Right renal cortex interstitium (tissue), 3 donors: Measurements from ENCODE around the gene NKX6-1. TPM values are rescaled to one million over a fixed set of nuclear protein-coding genes. Genes with fewer than 3 reads are reported as not detected.

Experiments used
- DNase-seq, 3 donors: peaks; one replicate each; pipeline ENCODE4 v3.0.0-alpha.2; 2013; ENCODE audit warnings: low read depth in 3 of 3, low spot score in 2 of 3
- polyA plus RNA-seq, 3 donors: library from polyadenylated mRNA; unstranded; fragments of 120-200 nt; gene quantifications; one replicate each; pipeline ENCODE4 v1.2.1, GENCODE V29; 2013; ENCODE audit not compliant: insufficient read length in 3 of 3

NKX6-1 gene
- polyA plus RNA-seq, 3 donors = 0.06 to 0.08 (median 0.07) TPM

DNA sequence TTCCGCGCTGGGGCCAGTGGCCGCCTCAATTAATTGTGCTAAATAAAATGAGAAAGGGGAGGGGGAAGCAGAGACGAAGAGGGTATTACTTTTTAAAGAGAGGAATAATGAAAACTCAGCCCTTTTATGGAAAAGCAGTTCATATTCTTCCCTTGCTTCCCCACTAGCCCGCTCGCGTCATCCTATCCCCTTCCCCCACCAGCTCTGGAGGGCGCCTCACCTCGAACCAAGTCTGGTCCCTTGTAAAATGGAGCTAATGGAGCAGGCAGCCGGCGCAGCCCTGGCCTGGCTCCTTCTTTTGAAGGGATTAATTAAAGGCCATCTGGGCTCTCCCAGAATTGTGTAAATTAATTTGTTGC, 511 bp upstream of the NKX6-1 start:
- DNase-seq = no peak

DNA sequence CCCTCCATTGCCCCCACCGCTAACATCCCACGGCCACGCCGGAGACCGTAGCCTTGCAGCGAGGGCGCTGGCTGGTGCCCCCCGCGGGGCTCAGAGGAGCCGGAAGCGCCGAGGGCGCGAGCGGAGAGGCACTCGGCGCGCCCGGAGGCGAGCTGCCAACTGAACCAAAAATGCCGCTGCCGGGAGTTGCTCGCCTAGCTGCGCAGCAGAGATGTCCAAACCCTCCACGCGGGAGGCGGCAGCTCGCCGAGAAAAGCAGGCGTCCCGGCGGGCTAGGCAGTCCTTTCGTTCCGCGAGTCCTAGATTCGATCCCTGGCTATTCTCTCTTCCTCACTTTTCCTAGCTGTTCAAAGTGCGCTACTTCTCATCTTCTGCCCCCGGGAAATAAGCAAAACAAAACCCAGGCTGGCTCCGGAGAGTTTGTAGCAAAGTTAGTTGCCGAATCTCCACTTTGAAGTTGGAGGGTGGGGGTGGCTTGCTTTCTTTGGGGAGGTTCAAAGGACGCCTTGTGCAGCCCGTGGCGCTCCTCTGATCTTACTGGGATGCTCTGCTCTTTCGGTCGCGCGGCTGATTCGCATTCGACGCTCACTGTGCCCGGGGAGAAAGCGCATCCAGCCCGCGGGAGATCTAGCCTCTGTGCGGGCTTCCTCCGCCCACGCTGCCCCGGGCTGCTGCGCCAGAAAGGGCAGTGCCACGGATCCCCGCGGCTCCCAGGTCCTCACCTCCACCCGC, 723 bp downstream of the NKX6-1 start:
- DNase-seq = no peak

DNA sequence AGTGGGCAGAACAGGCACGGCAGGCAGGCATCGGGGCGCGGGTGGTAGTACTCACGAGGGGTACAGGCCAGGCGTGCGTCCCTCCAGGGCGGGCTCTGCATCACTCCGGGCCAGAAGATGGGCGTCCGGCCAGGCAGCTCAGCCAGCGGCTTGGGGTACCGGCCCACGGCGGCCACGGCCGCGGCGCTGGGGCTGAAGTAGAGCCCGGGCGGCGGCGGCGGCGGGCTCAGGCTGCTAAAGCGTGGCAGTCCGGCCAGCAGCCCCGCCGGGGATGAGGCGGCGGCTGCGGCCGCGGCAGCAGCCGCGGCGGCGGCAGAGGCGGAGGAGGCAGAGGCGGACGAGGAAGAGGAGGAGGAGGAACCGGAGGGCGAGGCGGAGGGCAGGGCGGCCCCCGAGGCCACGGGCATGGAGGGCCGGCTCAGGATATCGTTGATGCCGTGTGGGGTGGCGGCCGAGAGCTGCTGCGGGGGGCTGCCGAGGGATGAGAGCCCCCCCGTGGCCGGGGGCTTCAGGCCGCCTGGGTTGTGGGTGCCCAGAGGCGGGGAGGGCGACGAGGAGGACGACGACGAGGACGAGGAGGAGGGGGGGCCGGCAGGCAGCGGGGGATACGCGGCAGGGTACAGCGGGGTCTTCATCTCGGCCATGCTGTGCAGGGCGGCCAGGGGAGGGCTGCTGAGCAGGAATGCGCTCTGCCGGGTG, 1.4 kb downstream of the NKX6-1 start:
- no peak for DNase-seq

DNA sequence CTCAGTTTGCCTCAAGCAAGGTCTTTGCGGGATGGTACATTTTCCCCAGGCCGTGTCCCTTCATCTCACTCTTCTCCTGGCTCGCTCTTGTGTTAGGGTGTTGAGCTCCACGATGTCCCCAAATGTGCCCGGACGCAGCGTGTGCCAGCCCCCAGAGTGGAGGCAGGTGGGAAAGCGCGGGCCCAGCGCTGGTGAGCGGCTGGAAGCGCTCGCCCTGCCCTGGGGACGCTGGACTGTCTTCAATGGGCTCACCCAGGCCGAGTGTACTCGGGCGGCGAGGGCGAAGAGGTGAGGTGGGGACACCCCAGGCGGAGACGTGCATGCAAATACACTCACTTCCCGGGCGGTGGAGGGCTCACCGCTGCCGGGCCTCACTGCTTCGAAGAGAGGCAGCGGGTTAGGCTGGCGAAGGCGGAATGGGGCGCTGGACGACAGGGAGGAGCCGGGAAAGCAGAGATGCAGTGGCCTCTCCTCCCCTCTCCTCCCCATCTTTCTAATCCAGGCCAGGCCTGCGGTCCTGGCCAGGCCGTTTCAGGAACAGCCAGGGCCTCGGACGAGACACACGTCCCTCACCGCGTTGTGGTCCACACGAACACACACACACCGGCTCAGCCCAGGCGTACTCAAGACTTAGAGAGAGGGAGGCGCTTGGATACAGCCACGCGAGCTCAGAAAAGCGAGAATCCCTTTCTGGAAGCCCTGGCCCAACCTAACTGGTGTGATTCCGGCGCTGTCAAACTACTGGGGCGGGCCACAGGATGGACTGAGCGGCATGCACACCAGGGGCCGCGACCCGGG, 2.2 kb downstream of the NKX6-1 start:
- DNase-seq = no peak

DNA sequence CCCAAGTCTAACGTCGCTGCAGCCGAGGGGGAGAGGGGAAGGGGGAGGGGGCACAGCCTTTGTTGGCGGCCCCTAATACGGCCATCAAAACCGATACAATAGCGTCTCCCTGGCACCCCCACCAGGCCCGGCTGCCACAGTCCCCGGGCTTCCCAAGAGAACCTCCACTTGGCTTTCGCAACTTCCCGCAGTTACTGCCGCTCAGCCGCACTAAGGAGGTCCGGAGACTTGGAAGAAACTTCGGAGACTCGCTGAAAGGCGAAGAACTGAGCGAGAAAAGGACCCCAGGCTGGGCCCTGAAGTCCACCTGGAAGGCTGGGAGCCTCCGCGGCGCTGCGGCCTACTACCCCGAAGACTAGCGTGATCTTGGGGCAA, 2.8 kb downstream of the NKX6-1 start:
- no peak for DNase-seq

DNA sequence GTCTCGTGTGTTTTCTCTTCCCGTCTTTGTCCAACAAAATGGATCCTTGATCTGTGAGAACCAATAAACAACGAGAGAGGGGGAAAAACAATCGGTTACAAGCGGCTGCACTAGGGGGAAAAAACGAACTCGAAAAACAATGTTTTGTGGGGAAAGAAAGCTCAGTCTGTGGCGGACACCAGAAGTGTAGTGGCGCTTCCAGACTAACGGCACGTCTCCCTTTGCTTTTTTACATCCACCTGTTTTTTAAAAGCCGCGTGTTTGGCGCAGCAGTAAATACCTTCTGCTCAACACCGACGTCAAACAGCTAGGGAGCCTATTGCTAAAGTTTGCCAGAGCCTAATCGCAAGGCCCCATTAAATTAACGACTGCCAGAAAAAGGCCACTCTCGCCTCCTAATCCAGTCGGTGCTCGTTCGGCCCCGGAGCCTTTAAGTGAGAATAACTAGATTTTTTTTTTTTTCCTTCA, 3.3 kb downstream of the NKX6-1 start:
- no peak for DNase-seq

DNA sequence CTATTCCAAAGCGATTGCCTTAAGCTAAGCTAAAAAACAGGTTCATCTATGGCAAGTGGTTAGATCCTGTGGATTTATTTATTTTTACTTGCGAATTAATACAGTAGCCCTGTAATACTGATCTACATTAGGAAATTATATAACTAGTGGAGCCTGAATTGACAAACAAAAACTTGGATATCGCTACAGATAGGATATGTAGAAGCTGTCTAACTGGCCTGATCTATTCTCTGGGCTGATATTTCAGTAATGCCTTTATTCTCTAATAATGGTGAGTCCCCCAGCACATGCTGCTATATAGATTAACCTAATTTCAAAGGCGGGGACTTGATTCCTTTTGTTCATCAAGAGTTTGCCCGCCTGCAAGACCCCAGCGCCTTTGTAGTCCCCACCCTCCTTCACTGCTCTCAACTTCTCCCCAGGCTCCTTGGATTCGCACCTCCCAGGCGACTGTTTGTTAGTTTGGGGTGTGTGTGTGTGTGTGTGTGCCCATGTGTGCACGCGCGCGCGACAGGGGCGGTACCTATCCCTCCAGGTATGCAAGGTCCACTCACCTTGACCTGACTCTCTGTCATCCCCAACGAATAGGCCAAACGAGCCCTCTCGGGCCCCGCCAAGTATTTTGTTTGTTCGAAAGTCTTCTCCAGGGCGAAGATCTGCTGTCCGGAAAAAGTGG, 3.8 kb downstream of the NKX6-1 start:
- DNase-seq = no peak

DNA sequence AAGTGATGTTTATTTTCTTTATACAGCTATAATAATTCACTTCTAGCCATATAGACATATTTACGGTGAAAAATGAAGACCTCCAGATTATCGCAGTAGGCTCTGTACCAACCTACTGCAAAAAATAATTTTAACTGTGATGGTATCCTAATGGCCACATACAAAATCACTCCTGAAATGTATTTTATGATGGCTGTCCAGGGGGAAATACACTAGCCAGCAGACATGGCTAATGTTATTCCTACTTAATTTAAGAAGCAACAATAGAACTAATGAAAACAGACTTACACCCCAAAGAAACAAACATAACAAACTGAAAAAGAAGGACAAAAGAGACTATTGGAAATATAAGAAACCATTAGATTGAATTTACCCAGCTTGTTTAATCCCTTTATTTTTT, 4.6 kb downstream of the NKX6-1 start:
- DNase-seq = no peak

DNA sequence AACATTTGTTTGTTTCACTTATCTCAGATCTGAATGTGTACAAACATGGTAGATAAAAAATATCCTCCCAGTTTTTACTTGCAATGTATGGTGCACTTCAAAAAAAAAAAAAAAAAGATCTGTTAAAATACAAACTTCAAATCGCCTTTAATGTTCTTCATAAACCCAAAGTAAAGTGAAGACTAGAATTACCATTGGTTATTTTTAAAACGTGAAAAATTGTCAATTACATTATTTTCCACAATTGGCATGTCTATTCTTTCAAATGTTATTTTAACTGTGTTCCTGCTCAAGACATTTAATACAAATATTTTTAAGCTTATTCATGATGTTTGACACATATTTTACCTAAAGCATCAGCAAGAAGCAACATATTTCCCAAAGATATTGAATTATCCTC, 5.0 kb downstream of the NKX6-1 start:
- no peak for DNase-seq

DNA sequence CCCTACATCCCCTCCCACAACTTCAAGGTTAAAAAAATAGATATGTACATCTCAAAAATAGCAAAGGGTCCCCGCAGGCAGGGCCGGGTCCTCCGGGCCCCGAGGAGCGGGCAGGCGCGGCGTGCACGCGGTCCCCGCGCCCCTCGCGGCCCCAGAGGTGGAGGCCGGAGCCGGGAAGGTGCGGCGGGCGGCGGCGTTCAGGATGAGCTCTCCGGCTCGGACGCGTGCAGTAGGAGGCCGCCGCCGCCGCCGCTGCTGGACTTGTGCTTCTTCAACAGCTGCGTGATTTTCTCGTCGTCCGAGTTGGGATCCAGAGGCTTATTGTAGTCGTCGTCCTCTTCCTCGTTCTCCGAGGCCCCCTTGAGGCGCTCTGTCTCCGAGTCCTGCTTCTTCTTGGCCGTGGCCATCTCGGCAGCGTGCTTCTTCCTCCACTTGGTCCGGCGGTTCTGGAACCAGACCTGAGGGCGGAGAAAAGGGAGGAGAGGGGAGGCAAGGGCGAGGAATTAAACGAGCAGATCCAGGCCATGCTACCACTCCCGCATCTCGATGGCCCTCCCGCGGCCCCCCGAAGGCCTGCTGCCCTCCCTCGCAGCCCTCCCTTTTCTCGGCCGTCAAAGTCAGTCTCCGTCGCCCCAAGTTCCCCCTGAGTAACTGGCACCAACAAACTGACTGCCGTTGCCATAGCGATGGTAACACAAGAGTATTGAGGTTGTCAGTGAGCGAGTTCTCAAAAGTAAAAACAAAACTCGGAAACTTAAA, 5.8 kb downstream of the NKX6-1 start:
- no peak for DNase-seq

DNA sequence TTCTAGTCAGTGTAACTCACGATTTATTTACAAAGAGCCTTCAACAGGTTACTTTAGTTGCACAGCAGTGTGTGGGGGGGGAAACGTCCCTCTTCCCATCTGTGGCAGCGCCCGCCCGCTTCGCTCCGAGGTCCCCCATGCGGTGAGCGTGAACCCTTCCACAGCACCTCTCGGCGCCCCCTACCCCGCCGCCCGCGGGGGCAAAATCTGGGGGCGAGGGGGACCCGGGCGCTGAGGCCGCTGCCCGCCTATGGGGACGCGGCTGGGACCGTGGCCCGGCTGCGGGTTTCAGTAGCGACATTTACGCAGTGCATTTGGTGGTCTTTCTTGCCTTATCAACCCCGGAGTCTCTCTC, 6.4 kb downstream of the NKX6-1 start:
- DNase-seq = no peak

DNA sequence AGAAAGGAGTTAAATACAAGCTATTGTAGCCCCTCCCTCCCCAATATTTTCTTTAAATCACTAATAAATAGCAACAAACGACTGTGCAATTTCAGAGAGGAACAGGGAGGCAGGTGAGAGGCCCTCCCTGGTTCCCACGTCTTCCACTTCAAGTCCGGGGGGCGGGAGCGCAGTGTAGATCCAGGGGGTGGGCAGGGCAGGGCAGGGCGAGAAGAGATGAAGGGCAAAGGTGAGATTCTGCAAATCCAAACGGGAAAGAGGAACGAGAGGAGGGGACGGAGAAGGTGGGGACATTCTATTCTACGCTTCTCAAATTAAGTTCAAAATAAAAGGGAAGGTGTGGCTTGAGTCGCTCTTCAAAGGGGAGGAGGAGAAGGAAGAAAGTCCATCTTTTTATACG, 6.8 kb downstream of the NKX6-1 start:
- DNase-seq = no peak

DNA sequence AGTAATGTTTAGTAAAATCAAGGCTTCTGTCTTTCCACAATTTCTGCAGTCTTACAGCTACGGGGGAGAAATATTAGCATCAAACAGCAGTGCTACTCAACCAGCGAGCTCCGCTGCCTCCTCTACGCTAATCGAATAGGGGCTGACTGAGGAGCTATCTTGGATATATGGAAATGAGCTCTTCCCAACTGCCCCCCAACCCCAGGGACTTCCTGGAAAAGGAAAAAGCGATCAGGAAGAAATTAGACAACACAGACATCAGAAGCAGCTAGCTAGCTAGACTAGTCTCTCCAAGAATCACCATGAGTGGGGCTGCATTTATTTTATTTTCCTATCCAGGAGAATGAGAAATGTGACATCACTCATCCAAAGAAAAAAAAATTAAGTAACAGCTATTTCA, 7.6 kb downstream of the NKX6-1 start:
- DNase-seq = no peak

DNA sequence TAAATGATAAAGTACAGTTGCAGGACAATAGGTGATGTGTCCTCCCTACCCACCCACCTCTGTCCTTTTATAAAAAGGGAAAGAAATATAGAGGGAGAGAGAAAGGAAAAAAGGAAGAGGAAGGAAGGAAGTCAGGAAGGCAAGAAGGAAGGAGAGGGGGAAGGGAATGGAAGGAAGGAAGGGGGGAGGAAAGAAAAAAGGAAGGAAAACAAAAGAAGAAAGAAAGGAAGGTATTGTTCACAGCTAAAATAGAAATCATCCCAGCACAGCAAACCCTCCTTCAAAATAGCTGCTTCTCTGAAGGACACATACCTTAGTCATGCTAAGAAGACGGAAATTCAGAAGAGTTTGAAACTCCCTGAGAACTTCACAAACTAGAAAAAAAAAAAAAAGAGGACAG, 8.4 kb downstream of the NKX6-1 start:
- no peak for DNase-seq

DNA sequence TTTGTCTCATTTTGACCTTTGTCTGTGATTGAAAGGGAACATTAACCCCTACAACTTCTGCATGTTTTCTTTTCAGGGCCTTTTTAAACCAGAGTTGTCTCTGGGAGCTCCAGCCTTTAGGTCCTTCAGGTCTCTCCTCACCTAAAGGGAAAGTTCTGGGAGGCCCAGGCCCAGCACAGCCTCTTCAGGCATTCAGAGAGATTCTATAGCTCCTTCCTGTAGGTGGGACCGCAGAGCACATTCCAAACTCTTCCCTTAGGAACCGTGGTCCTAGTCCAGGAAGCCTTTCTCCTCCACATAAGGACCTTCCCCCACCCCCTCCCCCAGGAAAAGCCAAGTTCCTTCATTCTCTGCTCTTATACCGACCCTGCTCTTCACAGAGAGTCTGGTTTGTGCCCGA, 14.9 kb downstream of the NKX6-1 start:
- DNase-seq = no peak

DNA sequence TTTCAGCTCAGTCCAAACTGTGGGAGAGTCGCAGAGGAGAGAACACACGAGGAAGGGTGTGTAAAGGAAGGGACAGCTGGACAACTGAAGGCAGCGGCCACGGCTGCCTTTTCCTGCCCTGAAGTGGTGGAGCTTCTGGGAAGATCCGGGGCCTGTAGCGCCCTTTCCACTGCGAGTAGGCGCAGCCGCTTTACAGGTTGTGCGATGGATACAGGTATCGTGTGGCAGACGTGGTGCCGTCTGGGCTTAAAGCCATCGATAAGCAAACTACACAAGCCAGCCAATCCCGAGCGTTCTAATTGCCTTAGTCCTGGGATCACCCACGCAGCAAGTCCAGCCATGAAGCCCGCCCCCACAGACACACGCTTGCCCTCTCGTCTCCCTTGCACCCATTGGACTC, 15.4 kb downstream of the NKX6-1 start:
- DNase-seq = no peak

DNA sequence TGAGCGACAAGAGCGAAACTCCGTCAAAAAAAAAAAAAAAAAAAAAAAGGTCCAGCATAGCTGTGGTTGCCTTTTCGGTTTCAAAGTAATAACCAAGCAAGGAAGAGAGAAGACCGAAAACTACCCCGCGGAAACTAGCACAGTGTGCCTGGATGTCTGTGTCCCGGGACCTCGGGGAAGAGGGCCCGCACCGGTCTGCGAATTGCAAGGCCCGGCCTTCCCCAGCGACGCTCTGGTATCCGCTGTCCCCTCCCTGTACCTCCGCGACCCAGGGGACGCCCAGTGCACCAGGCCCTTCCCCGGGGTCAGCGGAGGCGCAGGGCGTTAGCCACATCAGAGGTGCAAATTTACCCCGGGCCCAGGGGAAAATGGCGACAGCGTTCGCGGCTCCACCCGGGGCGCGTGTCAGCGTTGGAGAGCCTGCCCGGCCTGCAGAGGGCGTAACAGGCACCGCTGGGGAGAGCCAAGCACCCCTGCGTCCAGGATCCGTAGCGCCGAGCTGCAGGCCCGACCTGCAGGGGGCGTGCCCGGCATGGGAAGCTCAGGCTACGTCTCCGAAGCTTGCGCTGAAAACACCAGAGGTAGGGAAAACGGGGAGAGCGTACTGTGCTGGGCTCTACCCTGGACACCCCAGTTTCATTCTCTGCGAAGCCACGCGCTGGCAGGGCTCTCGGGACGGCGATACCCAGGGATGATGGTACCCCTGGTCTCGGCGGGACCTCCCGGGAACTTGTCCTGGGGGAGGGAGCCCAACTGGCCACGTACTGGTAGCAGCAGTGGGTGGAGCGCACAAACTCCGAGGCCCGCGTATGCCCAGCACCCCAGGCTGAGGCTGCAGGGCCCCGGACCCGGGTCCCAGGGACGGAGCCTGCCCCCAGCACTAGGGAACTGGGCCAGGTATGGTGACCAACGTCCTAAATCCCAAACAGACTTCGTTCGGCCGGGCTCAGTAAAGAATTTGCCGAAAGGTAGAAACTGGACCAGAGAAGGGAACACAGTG, 16.2 kb downstream of the NKX6-1 start:
- DNase-seq = no peak

DNA sequence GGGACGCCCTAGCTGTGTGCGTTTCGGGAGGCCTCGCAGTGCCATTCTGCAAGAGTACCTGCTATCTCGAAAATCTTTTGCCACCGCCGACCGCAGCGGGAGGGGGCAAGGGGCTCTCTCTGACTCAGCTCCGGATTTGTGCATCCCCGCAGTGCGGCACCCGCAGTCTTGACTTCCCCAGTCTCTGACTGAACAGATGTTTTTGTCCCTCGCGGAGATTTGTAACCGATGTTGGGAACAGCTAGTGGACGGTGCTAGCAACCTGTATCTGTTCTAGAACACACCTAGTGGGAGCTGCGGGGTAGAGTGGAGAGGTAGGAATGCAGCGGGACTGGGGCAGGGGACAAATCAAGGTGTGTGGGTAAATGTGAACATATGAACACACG, 17.2 kb downstream of the NKX6-1 start:
- DNase-seq = no peak

DNA sequence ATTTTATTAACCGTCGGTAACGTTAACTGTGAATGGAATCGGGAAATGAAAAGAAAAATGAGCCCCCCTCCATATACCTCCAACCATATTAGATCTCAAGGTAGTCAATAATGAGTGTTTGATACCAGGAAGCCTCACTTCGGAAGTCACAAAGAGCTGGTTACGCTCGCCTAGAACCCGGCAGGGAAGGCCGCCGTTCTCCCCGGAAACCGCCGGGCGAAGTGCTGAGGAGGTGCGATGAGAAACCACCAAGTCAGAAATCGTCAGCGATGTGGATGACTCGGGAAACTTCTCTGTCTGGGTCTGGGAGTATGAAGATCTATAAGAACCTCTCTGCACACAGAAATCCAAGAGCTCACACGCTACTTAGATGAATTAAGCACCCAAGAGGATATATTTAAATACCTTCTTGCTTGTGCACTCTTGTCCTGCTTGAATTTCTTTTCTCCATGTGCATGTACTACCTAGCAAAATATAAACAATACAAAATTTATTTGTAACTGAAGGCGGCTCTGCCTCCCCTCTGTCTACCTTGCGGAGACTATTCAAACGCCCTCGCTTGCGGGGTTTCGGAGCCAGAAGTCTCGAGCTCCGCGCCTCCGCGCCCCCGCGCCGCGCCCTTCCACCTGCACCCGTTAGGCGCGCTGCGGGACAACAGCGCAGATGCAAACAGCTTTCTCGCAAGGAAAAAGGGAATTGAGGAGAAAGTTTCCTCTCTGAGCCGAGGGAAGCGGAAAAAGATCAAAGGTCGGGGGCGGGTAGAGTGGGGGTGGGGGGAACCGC, 17.8 kb downstream of the NKX6-1 start:
- DNase-seq = no peak
